GM21717 (cell line): ENCODE data around the gene ZNF468.
"Not testable (repeated sequence)": the region's sequence is repeated elsewhere in the genome, so short reads cannot be mapped to it uniquely, and the experiment has no call there.

Experiments used
- ATAC-seq: cut with Tn5 transposase; IDR thresholded peaks from one replicate; pipeline ENCODE4 v1.9.1; 2021; ENCODE audit warnings: mild to moderate bottlenecking, moderate library complexity; ENCODE audit not compliant: unreplicated experiment

Gene ZNF468

DNA sequence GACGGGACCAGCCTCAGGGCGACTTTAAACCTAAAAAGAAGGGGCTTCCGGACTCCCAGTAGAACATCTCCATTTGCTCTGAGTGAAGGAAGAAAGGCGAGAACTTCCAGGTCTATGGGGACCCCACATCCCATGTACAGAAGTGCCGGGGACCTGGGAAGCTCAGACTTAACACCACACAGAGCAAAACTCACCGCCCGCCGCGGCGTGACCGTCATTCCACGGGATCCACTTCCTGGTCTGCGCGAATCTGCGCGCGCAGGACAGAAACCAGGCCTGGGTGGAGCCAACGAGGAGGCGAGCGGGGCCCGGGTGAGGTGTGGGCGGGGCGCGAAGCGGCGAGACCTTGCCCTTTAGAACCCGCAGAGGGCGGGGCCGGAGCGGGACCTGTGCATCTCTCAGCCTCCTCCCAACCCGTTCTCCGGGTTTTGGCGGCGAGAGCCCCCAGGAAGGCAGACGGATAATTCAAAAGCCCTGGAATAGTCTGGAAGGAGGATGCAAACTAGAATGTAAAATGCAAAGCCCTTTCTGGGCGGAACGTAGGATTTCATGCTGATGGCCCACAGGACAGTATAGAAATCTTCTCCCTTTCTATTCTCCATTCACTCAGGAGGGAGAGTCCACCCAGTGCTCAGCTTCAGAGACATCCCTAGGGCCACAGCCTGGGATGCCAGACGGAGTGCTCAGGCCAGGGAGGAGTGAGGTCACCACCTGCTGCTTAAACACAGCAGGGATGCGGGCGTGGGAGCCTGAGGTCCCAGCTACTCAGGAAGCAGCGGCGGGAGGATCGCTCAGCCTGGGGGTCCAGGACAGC lies at the start of gene ZNF468:
Gene ZNF468, minus strand, starts transcription at position 242 of the 814 bp plus-strand sequence. CDS start 3,347 bp downstream, outside the sequence.
- ATAC-seq, result peak; percentile 84

DNA sequence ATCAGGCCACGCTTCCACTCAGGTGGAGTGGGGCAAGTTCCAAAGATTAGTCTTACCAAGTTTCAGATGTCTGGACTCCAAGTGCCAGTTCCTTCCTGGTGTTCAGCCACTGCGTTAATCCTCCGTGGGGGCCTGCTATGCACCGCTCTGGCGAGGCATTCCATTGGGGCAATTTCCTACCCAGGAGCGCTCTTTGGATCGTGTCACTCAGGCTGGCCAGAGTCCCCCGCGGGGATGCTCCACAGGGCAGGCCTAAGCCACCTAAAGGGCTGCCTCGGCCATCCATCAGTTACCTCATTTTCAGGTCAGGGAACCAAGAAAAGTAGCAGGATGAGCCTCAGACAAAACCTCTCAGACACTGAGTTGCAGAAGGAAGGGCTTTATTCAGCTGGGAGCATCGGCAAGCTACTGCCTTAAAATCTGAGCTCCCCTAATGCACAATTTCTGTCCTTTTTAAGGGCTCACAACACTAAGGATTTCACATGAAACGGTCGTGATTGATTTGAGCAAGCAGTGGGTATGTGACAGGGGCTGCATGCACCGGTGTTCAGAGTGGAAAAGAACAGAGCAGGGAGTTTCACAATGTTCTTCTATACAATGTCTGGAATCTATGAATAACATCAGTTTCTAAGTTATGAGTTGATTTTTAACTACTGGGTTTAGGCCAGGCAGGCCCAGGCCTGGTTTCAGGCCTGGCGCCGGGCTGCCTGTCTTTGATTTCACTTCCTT lies 46.8 kb upstream of the ZNF468 start:
- not testable (repeated sequence) for ATAC-seq

DNA sequence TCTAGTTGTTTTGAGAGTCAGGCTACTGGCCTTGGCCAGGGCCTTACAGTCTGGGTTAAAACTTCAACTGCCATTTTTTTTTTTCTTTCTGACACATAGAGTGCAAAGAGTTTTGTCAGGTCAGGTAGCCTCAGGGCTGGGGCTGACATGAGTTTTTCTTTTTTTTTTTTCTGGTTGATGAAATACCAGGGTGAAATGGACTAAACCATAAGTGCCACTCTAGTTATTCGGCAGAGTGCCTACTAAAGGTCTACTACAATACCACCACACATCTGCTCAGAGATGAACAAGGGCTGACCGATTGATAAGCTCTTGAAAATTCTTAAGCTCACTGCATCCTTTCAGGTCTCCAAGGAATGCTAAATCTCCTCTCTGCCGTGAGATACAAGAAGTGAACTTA lies 44.4 kb upstream of the ZNF468 start:
- ATAC-seq, result no peak

DNA sequence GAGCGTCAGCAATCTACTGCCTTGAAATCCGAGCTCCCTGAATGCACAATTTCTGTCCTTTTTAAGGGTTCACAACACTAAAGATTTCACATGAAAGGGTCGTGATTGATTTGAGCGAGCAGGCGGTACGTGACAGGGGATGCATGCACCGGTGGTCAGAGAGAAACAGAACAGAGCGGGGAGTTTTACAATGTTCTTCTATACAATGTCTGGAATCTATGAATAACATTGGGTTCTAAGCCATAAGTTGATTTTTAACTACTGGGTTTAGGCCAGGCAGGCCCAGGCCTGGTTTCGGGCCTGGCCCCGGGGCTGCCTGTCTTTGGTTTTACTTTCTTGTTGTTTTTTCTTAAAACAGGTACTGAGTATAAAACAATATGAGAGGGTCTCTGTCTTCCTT lies 41.2 kb upstream of the ZNF468 start:
- not testable (repeated sequence) for ATAC-seq

DNA sequence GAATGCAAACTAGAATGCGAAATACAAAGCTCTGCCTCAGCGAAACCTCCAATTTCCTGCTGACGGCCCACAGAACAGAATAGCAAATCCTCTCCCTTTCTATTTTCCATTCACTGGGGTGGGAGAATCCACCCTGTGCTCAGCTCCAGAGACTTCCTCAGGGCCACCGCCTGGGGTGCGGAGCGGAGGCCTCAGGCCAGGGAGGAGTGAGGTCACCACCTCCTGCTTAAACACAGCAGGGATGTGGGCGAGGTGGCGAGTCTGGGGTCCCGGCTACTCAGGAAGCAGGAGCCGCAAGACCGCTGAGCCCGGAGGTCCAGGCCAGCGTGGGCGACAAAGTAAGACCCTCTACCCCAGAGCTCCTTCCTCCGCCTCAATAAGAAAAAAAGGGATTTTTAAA lies 40.7 kb upstream of the ZNF468 start:
- no peak for ATAC-seq

DNA sequence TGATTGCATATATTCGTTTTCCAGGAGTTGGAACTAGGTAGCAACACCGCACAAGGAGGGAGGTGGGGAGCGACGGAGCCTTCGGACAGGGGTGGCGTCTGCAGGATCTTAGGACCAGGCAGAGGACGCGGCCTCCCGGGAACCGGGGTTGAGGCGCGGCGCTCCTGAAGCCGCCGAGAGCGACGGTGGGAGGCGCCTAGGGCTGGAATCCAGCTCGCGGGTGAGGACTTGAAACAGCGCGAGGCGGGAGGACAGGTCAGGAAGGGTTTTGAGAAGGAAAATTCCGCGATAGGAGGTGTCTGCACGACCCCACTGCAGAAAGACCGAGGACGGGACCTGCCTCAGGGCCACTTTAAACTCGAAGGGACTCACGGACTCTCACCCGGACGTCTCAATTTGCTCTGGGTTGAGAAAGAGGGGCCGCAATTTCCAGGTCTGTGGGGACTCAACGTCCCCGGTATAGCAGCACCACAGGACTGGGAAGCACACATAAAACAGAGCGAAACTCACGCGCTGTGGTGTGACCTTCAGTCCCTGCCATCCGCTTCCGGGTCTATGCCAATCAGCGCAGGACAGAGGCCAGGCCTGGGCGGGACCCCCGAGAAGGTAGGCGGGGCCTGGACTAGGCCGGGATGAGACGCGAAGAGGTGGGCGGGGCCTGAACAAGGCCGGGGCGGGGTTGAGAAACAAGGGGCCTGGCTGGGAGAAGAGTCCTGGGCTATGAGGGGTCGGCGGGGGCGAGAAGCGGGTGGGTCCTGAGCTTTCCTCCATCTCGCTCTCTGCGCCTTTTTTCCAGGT lies 39.9 kb upstream of the ZNF468 start, which contains the start of gene ZNF320:
Gene ZNF320, minus strand, starts transcription at position 498 of the 798 bp plus-strand sequence. CDS start 7,380 bp downstream, outside the sequence.
- peak; percentile 96 for ATAC-seq

DNA sequence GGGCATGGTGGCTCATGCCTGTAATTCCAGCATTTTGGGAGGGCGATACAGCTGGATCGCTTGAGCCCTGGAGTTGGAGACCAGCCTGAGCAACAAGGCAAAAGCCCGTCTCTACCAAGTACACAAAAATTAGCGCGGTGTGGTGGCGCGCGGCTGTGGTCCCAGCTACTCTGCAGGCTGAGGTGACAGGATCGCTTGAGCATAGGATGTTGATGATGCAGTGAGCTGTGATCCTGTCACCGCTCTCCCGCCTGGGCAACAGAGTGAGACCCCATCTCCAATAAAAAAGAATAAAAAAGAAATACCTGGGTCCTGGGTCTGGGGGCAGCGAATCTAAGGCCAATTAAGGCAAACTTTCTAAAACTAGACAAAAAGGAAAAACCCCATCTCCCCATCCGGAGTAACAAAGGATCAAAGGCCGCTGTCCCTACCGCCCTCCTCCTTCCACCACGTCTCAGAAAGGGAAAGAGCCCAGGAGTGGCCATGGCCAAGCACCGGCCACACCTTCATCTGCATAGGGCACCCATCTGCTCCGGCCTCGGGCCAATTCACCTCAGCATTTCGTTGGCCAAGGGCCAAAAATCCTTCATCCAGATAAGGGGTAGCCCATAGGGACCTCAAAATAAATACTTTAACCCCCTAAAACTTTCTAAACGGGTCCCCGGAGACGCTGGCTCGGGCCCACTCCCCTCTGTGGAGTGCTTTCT lies 39.2 kb upstream of the ZNF468 start:
- ATAC-seq, result no peak

DNA sequence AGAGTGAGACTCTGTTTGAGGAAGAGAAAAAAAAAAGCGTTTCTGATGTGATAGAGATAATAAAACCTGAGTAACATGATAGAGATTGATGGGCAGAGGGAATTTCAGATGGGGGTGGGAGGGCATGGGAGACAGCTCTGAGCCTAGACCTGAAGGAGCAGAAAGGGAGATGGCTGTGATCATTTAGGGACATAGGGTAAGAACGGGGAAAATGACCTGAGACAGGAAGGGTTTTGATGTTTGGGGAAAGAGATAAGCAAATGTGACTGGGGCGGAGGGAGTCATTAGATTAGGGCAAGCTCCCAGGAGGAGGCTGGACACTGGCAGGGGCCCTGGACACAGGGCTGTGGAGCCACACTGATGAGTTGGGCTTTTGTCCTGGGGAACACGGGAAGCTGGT lies 33.9 kb upstream of the ZNF468 start:
- no peak for ATAC-seq

DNA sequence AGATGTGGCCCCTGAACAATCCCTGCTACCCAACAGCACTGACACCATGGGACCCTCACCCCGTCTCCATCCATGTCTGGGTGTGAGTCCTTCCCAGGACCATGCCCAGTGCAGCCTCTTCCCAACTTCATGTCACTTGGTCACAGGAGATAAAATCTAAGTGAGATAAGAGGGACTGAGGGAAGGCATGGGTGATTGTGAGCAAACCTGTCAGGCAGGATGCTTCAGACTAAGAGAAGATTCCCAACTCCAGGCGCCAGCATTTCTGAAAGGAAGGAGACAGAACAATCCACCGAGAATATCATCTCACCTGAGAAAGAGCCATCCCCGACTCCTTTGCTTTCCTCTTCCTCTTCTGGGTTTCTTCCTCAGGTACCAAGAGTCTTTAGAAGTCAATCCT lies 32.5 kb upstream of the ZNF468 start:
- no peak for ATAC-seq

DNA sequence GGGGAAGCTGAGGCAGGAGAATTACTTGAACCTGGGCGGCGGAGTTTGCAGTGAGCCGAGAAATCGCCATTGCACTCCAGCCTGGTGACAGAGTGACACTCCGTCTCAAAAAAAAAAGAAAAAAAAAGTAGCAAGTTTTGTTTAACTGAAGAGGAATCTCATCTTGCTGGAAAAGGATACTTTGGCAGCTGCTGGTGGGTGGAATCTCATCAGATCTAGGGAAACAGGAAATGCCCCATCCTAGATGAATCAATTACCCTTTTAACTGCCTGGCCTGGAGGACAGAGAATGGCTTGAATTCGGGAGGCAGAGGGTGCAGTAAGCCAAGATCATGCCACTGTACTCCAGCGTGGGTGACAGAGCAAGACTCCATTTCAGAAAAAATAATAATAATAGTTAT lies 31.7 kb upstream of the ZNF468 start:
- no peak for ATAC-seq

DNA sequence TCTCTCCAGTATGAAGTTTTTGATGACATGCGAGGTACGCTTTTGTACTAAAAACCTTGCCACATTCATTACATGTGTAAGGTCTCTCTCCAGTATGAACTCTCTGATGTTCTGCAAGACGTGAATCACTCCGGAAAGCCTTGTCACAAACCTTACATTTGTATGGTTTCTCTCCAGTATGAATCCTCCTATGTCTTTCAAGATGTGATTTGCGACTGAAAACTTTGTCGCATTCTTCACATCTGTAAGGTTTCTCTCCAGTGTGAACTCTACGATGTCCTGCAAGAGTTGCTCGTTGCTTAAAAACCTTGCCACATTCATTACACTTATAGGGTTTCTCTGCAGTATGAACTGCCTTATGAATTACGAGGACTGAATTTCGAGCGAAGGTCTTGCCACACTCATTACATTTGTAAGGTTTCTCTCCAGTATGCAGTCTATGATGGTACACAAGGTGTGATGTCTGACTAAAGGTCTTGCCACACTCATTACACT lies 23.5 kb upstream of the ZNF468 start:
- no peak for ATAC-seq

DNA sequence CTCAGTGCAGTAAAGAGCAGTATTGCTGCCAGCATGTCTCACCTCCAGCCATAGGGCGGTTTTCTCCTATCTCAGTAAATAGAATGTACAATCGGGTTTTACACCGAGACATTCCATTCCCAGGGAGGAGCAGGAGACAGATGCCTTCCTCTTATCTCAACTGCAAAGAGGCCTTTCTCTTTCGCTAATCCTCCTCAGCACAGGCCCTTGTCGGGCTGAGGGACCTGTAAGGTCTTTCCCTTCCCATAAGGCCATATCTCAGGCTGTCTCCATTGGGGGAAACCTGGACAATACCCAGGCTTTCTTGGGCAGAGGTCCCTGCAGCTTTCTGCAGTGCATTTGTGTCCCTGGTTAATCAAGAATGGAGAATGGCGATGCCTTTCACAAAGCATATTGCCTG lies 15.6 kb upstream of the ZNF468 start:
- not testable (repeated sequence) for ATAC-seq

DNA sequence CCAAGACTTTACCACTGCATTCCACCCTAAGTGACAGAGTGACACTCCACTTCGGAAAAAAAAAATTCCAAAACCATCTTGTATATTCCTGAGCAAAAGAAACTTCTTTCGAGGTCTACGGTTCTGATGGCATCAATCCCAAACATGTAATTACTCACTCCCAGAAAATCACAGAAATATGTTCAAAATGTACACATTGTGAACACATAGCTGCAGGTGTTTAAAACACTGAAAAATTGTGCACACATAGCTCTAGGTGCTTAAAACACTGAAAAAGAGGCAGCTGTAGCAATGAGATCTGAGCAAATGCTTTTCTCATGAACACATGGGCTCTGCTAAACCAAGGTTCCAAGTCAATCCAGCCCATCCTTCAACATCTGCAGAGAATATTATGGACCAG lies 14.0 kb upstream of the ZNF468 start:
- ATAC-seq, result no peak

DNA sequence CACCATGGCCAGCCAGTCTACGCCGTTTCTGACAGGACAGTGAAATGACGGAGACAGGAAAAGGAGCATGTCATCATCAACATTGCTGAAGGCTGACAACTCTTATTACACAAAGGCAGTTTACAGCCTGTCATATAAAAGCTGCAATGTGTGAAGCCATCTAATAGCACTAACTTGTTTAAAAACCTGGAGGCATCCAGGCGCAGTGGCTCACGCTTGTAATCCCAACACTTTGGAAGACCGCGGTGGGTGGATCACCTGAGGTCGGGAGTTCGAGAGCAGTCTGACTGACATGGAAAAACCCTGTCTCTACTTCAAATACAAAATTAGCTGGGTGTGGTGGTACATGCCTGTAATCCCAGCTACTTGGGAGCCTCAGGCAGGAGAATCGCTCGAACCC lies 10.6 kb upstream of the ZNF468 start:
- ATAC-seq, result not testable (repeated sequence)

DNA sequence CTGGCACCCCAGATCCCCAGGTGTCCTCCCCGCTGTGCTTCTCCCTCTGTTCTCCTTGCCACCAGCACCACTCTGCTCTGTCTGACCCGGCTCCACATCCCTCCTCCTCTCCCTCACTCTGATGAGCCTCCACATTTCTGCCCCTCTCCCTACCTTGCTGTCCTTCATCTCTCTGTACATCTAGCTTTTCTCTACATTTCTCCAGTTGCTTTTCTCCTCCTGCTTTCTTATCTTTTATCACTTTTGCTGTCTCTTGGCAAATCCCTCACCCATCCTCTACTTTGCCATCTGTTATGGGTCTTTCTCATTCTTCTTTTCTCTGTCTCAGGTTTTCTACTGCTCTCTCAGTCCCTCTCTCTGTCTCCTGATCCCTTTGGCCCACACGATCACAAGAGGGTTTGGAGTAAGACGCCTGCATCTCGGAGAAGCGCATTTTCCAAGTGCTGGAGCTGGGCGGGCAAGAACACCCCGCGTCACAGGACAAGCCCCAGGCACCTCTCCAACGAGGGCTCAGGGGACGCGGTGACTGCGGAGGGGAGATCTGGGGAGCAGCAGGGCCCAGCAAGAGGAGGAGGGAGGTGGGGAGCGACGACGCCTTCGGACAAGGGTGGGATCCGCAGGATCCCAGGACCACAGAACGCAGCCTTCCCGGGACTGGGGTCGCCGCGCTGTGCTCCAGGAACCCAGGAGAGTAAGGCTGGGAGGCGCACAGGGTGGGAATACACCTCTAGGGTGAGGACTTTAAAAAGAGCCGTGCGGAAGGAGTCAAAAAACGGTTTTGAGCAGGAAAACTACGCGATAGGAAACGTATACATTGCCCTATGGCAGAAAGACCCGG lies 660 bp downstream of the ZNF468 start:
- peak; percentile 40 for ATAC-seq

DNA sequence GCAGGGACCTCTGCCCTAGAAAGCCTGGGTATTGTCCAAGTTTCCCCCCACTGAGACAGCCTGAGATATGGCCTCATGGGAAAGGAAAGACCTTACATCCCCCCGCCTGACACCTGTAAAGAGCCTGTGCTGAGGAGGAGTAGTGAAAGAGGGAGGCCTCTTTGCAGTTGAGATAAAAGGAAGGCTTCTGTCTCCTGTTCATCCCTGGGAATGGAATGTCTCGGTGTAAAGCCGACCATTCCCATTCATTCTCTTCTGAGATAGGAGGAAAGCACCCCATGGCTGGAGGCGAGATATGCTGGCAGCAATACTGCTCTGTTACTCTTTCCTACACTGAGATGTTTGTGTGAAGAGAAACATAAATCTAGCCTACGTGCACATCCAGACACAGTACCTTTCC lies 10.1 kb downstream of the ZNF468 start:
- ATAC-seq, result not testable (repeated sequence)

DNA sequence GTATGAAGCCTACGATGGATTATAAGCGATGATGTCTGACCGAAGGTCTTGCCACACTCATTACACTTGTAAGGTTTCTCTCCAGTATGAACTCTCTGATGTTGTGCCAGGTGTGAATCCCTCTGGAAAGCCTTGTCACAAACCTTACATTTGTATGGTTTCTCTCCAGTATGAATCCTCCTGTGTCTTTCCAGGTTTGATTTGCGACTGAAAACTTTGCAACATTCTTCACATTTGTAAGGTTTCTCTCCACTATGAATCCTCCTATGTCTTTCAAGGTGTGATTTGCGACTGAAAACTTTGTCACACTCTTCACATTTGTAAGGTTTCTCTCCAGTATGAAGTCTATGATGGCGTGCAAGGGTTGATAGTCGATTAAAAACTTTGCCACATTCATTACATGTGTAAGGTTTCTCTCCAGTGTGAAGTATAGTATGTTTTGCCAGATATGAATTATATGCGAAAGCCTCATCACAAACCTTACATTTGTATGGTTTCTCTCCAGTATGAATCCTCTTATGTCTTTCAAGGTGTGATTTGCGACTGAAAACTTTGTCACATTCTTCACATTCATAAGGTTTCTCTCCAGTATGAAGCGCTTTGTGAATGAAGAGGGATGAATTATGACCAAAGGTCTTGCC lies 16.5 kb downstream of the ZNF468 start:
- not testable (repeated sequence) for ATAC-seq

DNA sequence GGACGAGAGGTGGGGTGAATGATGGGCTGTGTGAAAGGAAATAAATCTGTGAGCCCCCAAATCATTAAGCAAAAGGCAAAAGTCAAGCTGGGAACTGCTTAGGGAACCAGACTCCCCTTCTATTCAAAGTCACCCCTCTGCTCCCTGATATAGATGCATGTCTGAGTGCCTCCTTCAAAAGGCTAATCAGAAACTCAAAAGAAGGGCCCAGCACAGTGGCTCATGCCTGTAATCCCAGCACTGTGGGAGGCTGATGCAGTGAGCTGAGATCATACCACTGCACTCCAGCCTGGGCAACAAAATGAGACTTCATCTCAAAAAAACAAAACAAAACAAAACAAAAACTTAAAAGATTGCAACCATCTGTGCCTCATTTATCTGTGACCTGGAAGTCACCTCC lies 23.1 kb downstream of the ZNF468 start:
- not testable (repeated sequence) for ATAC-seq

DNA sequence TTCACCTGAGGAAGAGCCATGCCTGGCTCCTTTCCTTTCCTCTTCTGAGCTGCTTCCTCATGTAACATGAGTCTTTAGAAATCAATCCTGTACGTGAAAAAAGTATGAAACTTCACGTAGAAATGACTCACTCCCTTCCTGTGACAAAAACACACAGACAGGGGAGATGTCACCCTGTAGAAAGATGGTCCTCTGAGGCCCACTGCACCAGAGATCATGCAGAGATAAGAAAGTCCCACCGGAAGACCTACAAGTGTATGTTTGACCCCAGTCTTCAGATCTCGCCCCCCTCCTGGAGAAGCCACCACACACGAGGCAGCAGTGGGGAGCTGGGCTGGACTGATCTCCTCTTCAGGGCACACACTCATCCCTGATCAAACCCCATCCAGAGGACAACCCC lies 23.9 kb downstream of the ZNF468 start:
- ATAC-seq, result not testable (repeated sequence)
